Fibroblast of villous mesenchyme (primary cell): ENCODE measurements around the gene EGFL7. TPM values are rescaled to one million over a fixed set of nuclear protein-coding genes. Genes with fewer than 3 reads are reported as not detected.

Experiments used
- DNase-seq: peaks from one replicate; pipeline ENCODE4 v3.0.0-alpha.2; 2010; ENCODE audit warnings: low read depth
- H3K4me3 ChIP-seq: 2 replicates; pipeline ENCODE4 v1.5.1; 2011; ENCODE audit warnings: low read depth, mild to moderate bottlenecking, low read length
- total RNA-seq: library from RNA; depleted of rRNA; stranded (reverse); fragments of >200 nt; gene quantifications from 2 replicates; pipeline ENCODE4 v1.2.3, GENCODE V29; 2012
- TF ChIP-seq, protein P1 (sequence below): IDR thresholded peaks from 2 replicates; pipeline ENCODE4 v1.5.1; 2012; ENCODE audit warnings: low read depth, mild to moderate bottlenecking, low read length; ENCODE audit not compliant: insufficient read depth

The EGFL7 gene
- total RNA-seq, 1 donor: 9.9 TPM

DNA sequence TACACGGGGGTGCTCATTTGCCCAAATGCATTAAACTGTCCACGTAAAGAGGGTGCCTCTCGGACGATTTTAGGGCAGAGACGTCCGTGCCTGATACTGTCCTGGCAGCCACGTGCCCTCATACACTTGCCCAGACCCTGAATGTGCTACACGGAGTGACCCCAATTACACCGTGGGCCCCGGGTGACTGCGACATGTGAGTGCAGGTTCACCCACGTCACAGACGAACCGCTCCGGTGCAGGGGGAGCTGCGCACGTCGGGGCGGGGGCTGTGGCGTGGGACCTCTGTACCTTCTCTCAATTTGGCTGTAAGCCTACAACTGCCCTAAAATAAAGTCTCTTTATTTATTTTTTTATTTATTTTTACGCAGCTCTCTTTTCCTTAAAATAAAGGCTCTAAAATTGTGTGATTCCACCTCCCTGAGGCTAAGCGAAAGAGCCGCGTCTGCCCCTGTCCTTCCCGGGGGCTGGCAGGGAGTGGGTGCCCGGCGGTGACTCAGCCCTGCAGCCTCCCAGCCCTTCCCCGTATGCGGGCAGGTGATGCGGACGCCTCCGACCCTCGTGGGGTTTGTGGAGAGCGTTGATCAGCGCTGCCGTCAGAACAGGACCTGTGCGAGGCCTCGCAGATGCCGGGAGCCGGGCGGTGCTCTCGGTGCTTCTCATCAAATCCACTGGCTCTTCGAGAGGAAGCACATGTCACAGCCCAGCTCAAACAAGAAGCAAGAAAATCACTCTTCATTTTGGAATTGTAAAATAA is 9.2 kb upstream of the EGFL7 start:
- TF ChIP-seq, protein P1, sequence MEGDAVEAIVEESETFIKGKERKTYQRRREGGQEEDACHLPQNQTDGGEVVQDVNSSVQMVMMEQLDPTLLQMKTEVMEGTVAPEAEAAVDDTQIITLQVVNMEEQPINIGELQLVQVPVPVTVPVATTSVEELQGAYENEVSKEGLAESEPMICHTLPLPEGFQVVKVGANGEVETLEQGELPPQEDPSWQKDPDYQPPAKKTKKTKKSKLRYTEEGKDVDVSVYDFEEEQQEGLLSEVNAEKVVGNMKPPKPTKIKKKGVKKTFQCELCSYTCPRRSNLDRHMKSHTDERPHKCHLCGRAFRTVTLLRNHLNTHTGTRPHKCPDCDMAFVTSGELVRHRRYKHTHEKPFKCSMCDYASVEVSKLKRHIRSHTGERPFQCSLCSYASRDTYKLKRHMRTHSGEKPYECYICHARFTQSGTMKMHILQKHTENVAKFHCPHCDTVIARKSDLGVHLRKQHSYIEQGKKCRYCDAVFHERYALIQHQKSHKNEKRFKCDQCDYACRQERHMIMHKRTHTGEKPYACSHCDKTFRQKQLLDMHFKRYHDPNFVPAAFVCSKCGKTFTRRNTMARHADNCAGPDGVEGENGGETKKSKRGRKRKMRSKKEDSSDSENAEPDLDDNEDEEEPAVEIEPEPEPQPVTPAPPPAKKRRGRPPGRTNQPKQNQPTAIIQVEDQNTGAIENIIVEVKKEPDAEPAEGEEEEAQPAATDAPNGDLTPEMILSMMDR: no peak
- no peak overlapping the region for H3K4me3 ChIP-seq

DNA sequence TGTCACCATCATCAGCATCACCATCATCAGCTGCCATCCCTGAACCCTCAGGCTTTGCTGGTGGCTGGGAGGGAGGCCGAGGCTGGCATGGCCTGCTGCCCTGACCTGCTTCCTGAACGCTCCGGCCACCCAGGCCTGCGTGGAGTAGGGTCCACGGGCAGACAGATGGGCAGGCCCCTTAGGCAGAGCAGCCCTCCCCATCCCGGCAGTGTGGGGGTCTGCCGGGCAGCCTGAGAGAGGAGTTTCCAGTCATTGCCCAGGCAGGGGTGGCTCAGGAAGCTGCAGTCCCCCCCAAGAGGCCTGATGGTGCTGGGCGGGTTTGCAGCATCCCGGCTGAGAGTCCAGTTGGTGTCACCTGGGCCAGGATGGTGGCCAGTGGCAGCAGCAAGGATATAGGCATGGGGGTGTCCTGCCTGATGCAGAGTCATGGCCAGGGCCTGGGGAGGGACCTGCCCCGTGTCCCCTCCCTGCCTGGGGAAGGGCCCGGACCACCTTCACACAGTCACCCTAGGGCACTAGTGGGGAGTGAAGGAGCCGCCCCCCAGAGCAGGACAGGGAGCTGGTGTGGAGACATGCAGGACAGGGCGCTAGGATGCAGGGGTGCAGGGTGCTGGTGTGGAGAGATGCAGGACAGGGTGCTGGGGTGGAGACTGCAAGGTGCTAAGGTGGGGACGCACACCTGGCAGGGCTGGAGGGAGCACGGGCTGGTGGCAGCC is 7.7 kb upstream of the EGFL7 start:
- no peak for DNase-seq
- TF ChIP-seq, protein P1: no peak
- no peak overlapping the region for H3K4me3 ChIP-seq

More for the DNA sequence above, 9.2 kb upstream of the EGFL7 start:
- no peak for DNase-seq

GRCh38 chr9:136655536-136656182 is 7.1 kb upstream of the EGFL7 start:
- TF ChIP-seq, protein P1: no peak
- DNase-seq: no peak
- no peak overlapping the region for H3K4me3 ChIP-seq

GRCh38 chr9:136656183-136656738 is 6.5 kb upstream of the EGFL7 start:
- no peak for DNase-seq
- H3K4me3 ChIP-seq: no peak overlapping the region
- TF ChIP-seq, protein P1: no peak

- no peak overlapping the region for H3K4me3 ChIP-seq
- no peak for DNase-seq
- TF ChIP-seq, protein P1: no peak
Measured at GRCh38 chr9:136656795-136657611, 5.7 kb upstream of the EGFL7 start.

DNA sequence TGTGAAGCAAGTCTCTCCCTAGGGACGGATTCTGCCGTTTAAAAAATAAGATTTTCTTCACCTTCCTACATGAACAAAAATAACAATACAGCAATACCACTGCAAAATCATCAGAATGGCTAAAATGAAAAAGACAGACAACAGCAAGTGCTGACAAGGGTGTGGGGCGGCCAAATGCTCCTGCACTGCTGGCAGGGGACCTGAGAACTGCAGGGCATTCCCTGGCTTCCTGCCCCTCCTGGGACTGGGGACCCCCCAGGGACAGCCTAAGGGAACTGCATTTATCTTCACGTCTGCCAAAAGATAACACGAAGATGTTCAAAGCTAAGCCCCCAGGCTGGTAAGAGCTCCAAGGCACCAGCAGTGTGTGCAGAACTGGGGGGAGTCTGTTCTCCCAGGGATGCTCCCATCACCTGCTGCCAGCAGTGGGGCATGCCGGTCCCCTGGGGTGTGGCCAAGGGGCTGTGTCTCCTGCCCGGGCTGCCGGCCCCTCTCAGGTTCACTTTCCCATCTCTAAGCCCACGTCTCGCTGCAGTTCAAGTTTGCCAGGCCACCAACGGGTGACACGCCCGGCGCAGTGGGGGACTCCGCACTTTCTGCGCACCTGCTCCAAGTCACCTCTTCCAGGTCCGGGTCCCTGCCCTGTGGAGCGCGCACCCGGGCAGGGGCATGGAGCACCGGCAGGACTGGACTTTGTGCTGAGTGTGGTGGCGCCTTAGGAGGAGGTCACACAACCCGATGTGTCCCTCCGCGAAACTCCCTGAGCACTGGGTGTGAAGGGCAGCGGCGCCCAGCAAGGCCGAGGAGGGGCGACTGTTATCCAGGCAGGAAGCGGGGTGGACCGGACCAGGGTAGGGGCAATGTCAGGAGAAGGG is 4.5 kb upstream of the EGFL7 start:
- TF ChIP-seq, protein P1: no peak
- no peak overlapping the region for H3K4me3 ChIP-seq
- DNase-seq: no peak
